SK-N-SH (cell line): ENCODE results near the gene CLIP3. TPM values are rescaled to one million over a fixed set of nuclear protein-coding genes. Genes with fewer than 3 reads are reported as not detected.
A peak's percentile ranks its signal among the peaks of the same experiment; 100 is the strongest.

Source experiments
- CTCF ChIA-PET: fragments of 300-600, 350-600 bp; formaldehyde crosslinking; extraction: SDS; loops from one replicate; lab custom pipeline; 2021; lab: Yijun Ruan, JAX
- POLR2A ChIA-PET: fragments of 350-600 bp; sonication (Branson Sonifier 250); formaldehyde crosslinking; extraction: SDS; loops from one replicate; lab custom pipeline; 2020; ENCODE audit warnings: antibody characterized with exemption, inconsistent platforms; lab: Yijun Ruan, JAX
- DNase-seq: peaks from one replicate; pipeline ENCODE4 v3.0.0; 2012
- H2AFZ ChIP-seq: fragments of 200-600 bp; sonication (generic); 2 replicates; pipeline ENCODE4 v1.8.1; 2016; ENCODE audit warnings: antibody characterized with exemption, mild to moderate bottlenecking, low read depth
- H3F3A ChIP-seq: fragments of 200-600 bp; sonication (generic); replicated peaks from 2 replicates; pipeline ENCODE3; 2016; ENCODE audit warnings: antibody characterized with exemption, mild to moderate bottlenecking; ENCODE audit not compliant: insufficient read depth
- H3K27ac ChIP-seq, 2 experiments: fragments of 200-500 bp in 1 of 2; fragments of 200-600 bp in 1 of 2; sonication (Bioruptor generic) in 1 of 2; sonication (generic), shearing (Covaris generic) in 1 of 2; 2 replicates each; pipeline versions ENCODE4 v1.5.1 to v1.6.1; 2014 to 2016; ENCODE audit warnings: low read depth in 2 of 2, inconsistent platforms in 1 of 2, low read length in 1 of 2, mild to moderate bottlenecking in 1 of 2, mixed read lengths in 1 of 2
- H3K27me3 ChIP-seq: fragments of 200-600 bp; sonication (generic), shearing (Covaris generic); 2 replicates; pipeline ENCODE4 v1.6.1; 2016; ENCODE audit warnings: mixed run types; ENCODE audit not compliant: insufficient read depth
- H3K36me3 ChIP-seq, 2 experiments: fragments of 200-500 bp in 1 of 2; fragments of 200-600 bp in 1 of 2; sonication (Bioruptor generic) in 1 of 2; sonication (generic) in 1 of 2; replicated peaks in 1 of 2; 2 replicates each; pipeline versions ENCODE3 to v1.5.1; 2014 to 2016; ENCODE audit warnings: low read length in 1 of 2, mild to moderate bottlenecking in 1 of 2; ENCODE audit not compliant: insufficient read depth in 2 of 2, control insufficient read depth in 1 of 2
- H3K4me1 ChIP-seq, 2 experiments: fragments of 200-500 bp in 1 of 2; fragments of 200-600 bp in 1 of 2; sonication (Bioruptor generic) in 1 of 2; sonication (generic), shearing (Covaris generic) in 1 of 2; 2 replicates each; pipeline versions ENCODE4 v1.5.1 to v1.6.1; 2014 to 2016; ENCODE audit warnings: low read depth in 1 of 2, low read length in 1 of 2, mixed run types in 1 of 2; ENCODE audit not compliant: insufficient read depth in 2 of 2, control insufficient read depth in 1 of 2
- H3K4me2 ChIP-seq: fragments of 200-600 bp; sonication (generic), shearing (Covaris generic); 2 replicates; pipeline ENCODE4 v1.6.1; 2017; ENCODE audit warnings: mixed run types
- H3K4me3 ChIP-seq, 2 experiments: fragments of 200-500 bp in 1 of 2; fragments of 200-600 bp in 1 of 2; sonication (Bioruptor generic) in 1 of 2; sonication (generic), shearing (Covaris generic) in 1 of 2; 2 replicates each; pipeline versions ENCODE4 v1.5.1 to v1.8.1; 2014 to 2016; ENCODE audit warnings: low read depth in 2 of 2, inconsistent platforms in 1 of 2, low read length in 1 of 2, mild to moderate bottlenecking in 1 of 2, mixed read lengths in 1 of 2, moderate library complexity in 1 of 2
- H3K79me2 ChIP-seq: fragments of 200-600 bp; sonication (generic); 2 replicates; pipeline ENCODE4 v1.8.1; 2017; ENCODE audit warnings: mild to moderate bottlenecking; ENCODE audit not compliant: insufficient read depth
- H3K9ac ChIP-seq: fragments of 200-600 bp; sonication (generic); 2 replicates; pipeline ENCODE4 v1.6.1; 2017; ENCODE audit warnings: mixed run types
- H3K9me2 ChIP-seq: fragments of 200-600 bp; sonication (generic); 2 replicates; pipeline ENCODE4 v1.6.1; 2017; ENCODE audit warnings: mixed run types
- H3K9me3 ChIP-seq: fragments of 200-600 bp; sonication (generic); 2 replicates; pipeline ENCODE4 v1.6.1; 2017; ENCODE audit warnings: mixed run types, mild to moderate bottlenecking, moderate library complexity
- H4K20me1 ChIP-seq: fragments of 200-600 bp; sonication (generic); 2 replicates; pipeline ENCODE4 v1.6.1; 2017; ENCODE audit warnings: mild to moderate bottlenecking, mixed run types; ENCODE audit not compliant: insufficient read depth
- FOSL2 ChIP-seq: IDR thresholded peaks from 2 replicates; pipeline ENCODE4 v1.4.0; 2012; ENCODE audit warnings: low read depth, mild to moderate bottlenecking, moderate library complexity, borderline replicate concordance
- FOXJ3 ChIP-seq: sonication (generic); formaldehyde crosslinking; IDR thresholded peaks from 2 replicates; pipeline ENCODE4 v1.5.1; 2020; ENCODE audit warnings: mild to moderate bottlenecking, missing genetic modification reagents
- GABPA ChIP-seq: IDR thresholded peaks from 2 replicates; pipeline ENCODE4 v1.4.0; 2012; ENCODE audit warnings: low read depth, mild to moderate bottlenecking
- GATA2 ChIP-seq: sonication (generic); formaldehyde crosslinking; IDR thresholded peaks from 2 replicates; pipeline ENCODE4 v1.5.0; 2020; ENCODE audit warnings: mild to moderate bottlenecking, missing genetic modification reagents
- JUND ChIP-seq: IDR thresholded peaks from 2 replicates; pipeline ENCODE4 v1.4.0; 2012
- MEF2A ChIP-seq: IDR thresholded peaks from 2 replicates; pipeline ENCODE4 v1.4.0; 2012; ENCODE audit warnings: low read depth, borderline replicate concordance
- RAD21 ChIP-seq: IDR thresholded peaks from 2 replicates; pipeline ENCODE4 v1.6.1; 2012; ENCODE audit warnings: mild to moderate bottlenecking, low read length
- RCOR1 ChIP-seq: fragments of 150-350 bp; IDR thresholded peaks from 2 replicates; pipeline ENCODE4 v1.6.1; 2017; ENCODE audit warnings: antibody characterized with exemption, low read length
- TAF1 ChIP-seq: IDR thresholded peaks from 2 replicates; pipeline ENCODE4 v1.6.1; 2012; ENCODE audit warnings: low read depth, mild to moderate bottlenecking, low read length, moderate library complexity, borderline replicate concordance
- TEAD4 ChIP-seq: IDR thresholded peaks from 2 replicates; pipeline ENCODE4 v1.4.0; 2012; ENCODE audit warnings: mild to moderate bottlenecking, borderline replicate concordance; ENCODE audit not compliant: insufficient read depth
- WGBS: methylation state at CpG from one replicate; pipeline ENCODE4 v1.1.6; 2017; ENCODE audit warnings: low lambda C conversion rate; 5-methylcytosine and 5-hydroxymethylcytosine counted together
- polyA plus RNA-seq, 3 experiments: library from polyadenylated mRNA; depleted of rRNA; stranded (reverse); fragments of >200 nt; gene quantifications; 2 replicates each; pipeline ENCODE4 v1.2.3, GENCODE V29; 2012
- TF ChIP-seq, protein P1 (sequence below): fragments of 150-350 bp; IDR thresholded peaks from 2 replicates; pipeline ENCODE4 v1.6.1; 2016; ENCODE audit warnings: mild to moderate bottlenecking, low read depth, low read length

Gene CLIP3
- polyA plus RNA-seq, 1 of the 3 experiments (the other 2 are of a cell fraction), result 13.1 TPM

DNA sequence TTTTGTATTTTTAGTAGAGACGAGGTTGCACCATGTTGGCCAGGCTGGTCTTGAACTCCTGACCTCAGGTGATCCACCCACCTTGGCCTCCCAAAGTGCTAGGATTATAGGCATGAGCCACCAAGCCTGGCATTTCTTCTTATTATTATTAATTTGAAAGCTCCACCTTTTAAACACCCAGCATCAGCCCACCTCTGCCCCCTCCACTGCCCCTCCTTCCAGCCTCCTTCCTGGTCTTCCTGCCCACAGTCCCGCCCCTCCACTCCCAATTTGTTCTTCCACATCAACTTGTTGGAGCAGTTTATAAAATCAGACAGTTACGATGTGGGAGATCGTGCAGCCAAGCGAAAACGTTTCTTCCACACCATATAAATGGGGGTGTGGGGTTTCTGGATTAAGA is 7.8 kb upstream of the CLIP3 start:
- Histone ChIP-seq H3K27me3 (no peaks in the 10 kb centered on the region), H3F3A (no peaks in the 10 kb centered on the region), H3K9me2 (no peaks in the 10 kb centered on the region), H3K27ac (no peak overlapping the region), H3K4me1 (peaks cover 0 to 4% of the 10 kb centered on the region in 2 experiments; a peak in 1 of 4 replicates), H3K9me3 (no peaks in the 10 kb centered on the region), H3K9ac (no peak overlapping the region), H3K4me3 (no peak overlapping the region), H3K4me2 (no peak overlapping the region), H3K36me3 (no peaks in the 10 kb centered on the region)
- no peak for DNase-seq
- WGBS, result 94% methylated on average over 6 of the region's 6 CpGs
- ChIA-PET POLR2A (no interaction called here), CTCF (no interaction called here)
- TF ChIP-seq JUND (no peak), RAD21 (no peak), GATA2 (CRISPR knock-in tag) (no peak), GABPA (no peak), RCOR1 (no peak), TEAD4 (no peak), TAF1 (no peak)
- TF ChIP-seq, all 33 proteins: peak for 0
- no peaks in the 10 kb centered on the region for H4K20me1 ChIP-seq
- H2AFZ ChIP-seq, result no peak overlapping the region
- H3K79me2 ChIP-seq, result no peaks in the 10 kb centered on the region

- H3K4me2 ChIP-seq, result peak overlapping the region; percentile 94
- H3K9me3 ChIP-seq, result no peaks in the 10 kb centered on the region
- H3K36me3 ChIP-seq, result peaks cover 0 to 9% of the 10 kb centered on the region in 2 experiments
- no peak overlapping the region for H3K9ac ChIP-seq
- CTCF ChIA-PET, result interaction anchor here (1.7 kb wide), 1 partner anchor 23 kb away, joined by 5 read pairs; the partner anchor contains the start of genes THAP8 and WDR62
- no peaks in the 10 kb centered on the region for H3K27me3 ChIP-seq
- no peak overlapping the region for H2AFZ ChIP-seq
- H3K79me2 ChIP-seq, result 0 out of 2 replicates have a peak, but pooled peaks cover 5% of the 10 kb centered on the region
- no peak overlapping the region for H3K27ac ChIP-seq
- H4K20me1 ChIP-seq, result no peaks in the 10 kb centered on the region
- H3K4me3 ChIP-seq, result peak overlapping the region in 1 of 2 experiments; percentile 86; a peak in 2 of 4 replicates
- peaks cover 0 to 7% of the 10 kb centered on the region in 2 experiments; a peak in 1 of 4 replicates for H3K4me1 ChIP-seq
- 95% methylated on average over 6 of the region's 6 CpGs for WGBS
- POLR2A ChIA-PET, result no interaction called here
- H3K9me2 ChIP-seq, result no peaks in the 10 kb centered on the region
- TF ChIP-seq FOSL2, result no peak
- no peak for TF ChIP-seq FOXJ3
- no peak for TF ChIP-seq RAD21
- TF ChIP-seq, protein P1, sequence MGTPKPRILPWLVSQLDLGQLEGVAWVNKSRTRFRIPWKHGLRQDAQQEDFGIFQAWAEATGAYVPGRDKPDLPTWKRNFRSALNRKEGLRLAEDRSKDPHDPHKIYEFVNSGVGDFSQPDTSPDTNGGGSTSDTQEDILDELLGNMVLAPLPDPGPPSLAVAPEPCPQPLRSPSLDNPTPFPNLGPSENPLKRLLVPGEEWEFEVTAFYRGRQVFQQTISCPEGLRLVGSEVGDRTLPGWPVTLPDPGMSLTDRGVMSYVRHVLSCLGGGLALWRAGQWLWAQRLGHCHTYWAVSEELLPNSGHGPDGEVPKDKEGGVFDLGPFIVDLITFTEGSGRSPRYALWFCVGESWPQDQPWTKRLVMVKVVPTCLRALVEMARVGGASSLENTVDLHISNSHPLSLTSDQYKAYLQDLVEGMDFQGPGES, result no peak
- TF ChIP-seq JUND, result no peak
- TF ChIP-seq TAF1, result no peak
- no peak for TF ChIP-seq MEF2A
- TF ChIP-seq, all 33 proteins: peak for 0
- no peak for DNase-seq
- peaks cover 2% of the 10 kb centered on the region for H3F3A ChIP-seq
Observed at GRCh38 chr19:36031308-36031707, 1.4 kb downstream of the CLIP3 start.
